GM19193 (cell line): Measurements from ENCODE around the gene ZNF732.

Source experiments
- POLR2A ChIP-seq: IDR thresholded peaks from 4 replicates; pipeline ENCODE4 v1.6.1; 2011; ENCODE audit not compliant: insufficient read depth, insufficient read length; ENCODE audit errors: extremely low read depth

ZNF732 gene

DNA sequence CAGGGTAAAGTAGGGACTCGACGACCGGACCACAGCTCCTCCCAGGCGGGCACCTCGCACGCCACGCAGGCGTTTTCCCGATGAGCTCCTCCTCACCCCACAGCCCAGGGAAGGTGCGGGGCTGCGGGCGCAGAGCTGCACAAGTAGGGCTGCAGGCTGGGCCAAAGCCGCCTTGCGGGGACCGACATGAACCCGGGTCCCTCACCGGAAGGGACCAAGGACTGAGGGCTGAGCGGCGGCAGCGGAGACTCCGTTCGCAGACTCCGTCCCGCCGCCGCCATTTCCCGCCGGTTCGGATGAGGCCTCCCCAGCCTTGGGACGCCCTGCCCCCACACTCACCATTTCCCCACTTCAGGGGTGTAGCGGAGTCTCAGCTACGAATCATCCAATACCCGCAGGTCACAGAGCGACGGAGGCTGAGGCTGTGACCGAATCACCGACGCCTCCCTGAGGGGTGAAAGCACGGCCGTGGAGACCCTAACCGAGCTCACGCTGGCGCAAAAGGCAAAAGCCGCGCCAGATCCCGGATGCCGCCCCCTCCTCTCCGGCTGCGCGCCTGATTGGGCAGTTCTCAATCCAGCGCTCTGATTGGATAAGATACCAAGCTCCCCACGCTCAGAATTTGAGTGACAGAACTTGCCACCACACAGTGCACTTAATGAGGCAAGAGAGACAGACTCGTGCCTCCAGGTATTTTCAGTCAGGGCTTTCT is at the start of gene ZNF732:
ZNF732 (minus strand) TSS at position 506 of the 712 bp plus-strand sequence; CDS start at position 342, 164 bp downstream.
- no peak for TF ChIP-seq POLR2A

DNA sequence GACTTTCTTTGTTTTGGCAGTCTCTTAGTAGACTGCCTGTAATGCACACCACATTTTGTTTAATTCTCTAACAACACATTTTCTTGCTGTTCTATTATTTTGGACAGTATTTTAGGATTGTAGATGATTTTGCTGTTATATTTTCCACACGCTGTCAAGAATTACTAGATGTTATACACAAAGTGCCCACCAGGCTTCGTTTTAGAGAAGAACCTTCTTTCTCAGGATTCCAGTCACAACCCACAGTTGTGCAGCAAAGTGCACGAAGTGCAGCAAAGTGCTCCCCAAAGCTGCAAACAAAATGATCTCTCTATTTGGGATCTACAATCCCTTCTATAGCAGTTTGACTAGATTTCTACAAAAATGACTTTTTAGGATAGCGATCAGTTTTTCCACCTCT is 34.7 kb upstream of the ZNF732 start:
- no peak for TF ChIP-seq POLR2A

DNA sequence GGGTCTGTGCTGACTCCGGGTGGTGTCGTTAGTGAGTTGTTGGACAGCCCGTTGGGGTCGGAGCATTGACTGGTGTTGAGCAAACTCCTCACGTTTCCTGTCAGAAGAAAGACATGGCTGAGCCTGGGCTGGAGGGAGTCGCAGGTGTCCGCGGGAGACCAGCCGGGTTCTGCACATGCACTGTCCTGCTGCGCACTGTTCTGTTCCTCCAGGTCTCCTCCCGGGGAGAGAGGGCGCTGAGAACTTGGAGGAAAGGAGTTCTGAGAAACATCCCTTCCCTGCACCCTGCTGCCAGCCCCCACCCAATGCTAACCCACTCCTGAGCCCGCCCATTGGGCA is 33.5 kb upstream of the ZNF732 start:
- no peak for TF ChIP-seq POLR2A

DNA sequence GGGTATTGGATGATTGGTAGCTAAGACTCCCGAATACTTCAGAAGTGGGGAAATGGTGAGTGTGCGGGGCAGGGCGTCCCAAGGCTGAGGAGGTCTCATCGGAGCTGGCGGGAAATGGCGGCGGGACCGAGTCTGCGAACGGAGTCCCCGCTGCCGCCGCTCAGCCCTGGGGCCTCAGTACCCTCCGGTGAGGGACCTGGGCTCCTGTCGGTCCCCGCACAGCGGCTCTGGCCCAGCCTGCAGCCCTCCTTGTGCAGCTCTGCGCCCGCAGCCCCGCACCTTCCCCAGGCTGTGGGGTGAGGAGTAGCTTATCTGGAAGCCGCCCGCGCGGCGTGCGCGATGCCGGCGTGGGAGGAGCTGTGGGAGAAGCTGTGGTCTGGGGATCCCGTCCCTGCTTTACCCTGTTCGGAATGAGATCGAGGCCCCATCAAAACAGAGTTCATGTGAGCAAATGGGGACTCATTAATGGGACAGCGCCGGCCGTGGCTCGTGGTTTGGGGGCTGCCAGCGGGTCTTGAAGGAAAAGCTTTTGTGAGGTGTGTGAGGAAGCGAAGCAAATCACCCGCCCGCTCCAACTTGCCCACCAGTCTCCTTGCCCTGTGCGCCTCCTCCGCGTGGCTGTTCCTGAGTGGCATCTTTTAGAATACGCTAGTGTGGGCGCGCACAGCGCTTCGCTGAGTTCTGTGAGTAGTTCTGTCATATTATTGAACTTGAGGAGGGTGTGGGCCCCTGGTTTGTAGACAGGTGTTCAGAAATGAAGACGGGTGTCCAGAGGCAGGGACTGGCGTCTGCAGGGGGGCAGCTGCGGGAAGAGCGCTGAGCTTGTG is 32.9 kb upstream of the ZNF732 start:
- no peak for TF ChIP-seq POLR2A

DNA sequence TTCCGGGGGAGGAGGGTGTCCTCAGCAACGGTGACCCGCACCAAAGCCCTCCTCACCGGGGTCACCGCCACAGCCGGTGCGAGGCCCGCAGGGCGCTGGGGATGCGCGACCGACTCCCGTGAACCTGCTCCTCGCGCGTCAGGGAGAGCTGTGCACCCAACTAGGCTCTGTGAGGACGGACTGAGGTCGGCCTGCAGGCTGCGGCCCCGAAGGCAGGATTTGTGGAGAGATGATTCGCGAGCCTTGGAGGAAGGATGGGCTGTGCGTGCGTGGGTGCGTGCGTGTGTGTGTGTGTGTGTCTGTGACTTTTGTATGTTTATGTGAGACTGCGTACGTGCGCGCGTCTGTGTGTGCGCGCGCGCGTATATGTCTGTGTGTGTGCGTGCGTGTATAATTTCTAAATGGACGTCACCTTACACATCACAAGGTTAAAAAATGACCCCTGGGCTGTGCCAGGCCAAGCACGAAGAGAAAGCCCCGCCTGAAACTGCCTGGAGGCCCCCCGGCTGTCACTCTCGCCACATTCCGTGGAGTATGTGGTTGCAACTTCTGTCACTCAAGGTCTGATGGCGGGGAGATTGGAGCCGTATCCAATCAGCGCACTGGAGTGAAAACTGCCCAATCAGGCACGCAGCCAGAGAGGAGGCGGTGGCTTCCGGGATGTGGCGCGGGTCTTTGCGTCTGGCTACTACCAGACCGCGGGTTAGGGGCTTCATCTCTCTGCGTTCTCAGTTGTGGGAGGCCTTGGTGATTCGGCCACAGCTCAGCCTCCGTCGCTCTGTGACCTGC is 32.1 kb upstream of the ZNF732 start, which contains the start of gene ZNF141:
ZNF141 (plus strand) TSS at position 672 of the 789 bp plus-strand sequence. CDS start 170 bp downstream, outside the sequence.
- TF ChIP-seq POLR2A, result peak; percentile 91

DNA sequence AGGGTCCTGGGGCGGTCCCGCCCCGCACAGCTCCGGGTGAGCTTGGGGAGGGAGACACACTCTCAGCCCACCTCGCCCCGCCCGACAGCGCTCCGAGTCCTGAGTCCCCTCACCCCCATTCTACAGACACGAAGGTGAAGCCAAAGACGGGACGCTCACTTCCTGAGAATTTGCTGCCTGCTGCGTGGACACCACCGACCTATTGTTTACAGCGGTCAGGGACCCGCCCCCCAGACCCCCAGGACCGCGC is 31.5 kb upstream of the ZNF732 start:
- TF ChIP-seq POLR2A, result no peak

DNA sequence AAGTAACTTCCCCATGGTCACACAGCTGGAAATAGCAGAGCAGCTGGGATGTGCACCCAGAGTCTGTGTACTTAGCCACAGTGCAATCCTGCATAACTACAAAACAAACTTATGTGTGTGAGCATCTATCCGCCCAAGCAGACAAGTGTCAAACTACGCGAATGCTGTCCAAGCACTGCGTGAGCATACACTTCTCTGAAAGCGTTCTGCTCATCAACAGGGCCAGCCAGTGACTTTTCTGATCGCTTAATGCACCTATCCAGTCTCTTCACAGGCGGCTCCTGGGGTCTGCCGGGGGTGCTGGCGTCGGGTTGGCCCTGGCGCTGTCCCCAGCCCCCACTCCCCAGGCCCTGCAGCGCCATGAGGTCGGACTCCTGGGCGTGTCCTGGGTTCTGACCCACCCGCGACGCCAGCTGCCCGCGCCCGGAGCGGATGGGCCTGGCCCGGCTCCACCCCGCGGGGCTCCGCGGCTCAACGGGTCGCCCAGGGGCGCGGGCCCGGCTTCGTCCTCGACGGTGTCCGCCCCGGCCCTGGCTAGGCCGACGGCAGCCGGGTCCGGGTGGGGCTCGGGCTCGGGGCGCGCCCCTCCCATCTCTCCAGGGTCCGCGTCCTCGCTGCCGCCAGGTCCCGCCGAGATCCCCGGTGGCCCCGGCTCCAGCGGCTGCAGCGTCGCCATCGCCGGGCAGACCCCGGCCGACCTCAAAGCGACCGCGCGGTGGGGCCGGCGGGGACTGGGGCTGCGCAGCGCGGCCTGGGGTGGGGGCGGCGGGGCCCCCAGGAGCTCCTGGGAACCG is 31.0 kb upstream of the ZNF732 start:
- no peak for TF ChIP-seq POLR2A

DNA sequence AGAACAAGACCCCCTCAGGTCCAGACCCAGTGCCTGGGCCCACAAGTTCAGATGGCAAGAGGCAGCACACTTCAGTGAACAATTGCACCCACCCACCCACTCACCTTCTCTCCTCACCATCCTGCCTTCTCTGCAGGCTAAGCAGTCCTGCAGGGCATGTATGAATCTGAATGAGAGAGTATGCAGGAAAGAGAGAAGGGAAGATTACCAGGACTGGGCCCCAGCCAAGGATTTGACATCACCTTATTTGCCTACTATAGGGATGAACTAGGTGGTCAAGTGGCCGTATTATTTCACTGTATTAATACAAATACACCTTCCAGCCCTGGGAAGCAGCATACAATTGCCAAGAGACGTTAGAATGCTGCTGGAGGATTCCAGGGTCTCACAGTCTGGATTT is 30.2 kb upstream of the ZNF732 start:
- TF ChIP-seq POLR2A, result no peak

DNA sequence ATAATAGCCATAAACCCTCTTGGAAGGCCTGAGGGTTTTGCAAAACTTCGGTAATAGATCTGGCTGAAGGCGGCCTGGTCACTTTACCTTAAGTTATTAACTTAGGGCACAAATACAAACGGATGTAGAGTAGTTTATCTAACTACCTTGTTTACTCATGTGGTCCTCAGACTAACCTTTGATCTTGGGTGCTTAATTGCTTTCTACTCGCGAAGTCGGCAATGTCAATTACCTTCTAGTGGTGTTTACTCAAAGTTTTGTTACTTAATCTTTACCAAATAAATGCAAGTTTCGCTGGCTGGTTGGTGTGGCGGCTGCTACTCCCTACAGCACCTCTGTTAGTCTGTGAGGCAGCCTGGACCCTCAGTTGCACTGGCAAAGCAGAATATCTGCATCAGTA is 23.5 kb upstream of the ZNF732 start:
- TF ChIP-seq POLR2A, result no peak

DNA sequence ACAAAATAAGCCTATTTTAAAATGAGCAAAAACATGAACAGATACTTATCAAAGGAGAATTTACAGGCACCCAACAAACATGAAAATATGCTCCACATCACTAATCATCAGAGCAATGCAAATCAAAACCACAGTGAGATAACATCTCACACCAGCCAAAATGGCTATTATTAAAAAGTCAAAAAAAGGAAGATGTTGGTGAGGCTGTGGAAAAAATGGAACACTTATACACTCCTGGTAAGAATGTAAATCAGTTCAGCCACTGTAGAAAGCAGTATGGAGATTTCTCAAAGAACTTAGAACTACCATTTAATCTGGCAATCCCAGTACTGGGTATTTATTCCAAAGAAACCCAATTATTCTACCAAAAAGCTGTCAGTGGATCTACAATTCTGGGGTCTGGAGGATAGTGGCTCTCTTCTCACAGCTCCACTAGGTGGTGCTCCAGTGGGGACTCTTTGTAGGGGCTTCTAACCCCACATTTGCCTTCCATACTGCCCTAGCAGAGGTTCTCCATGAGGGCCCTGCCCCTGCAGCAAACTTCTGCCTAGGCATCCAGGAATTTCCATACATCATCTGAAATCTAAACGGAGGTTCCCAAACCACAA is 9.1 kb upstream of the ZNF732 start:
- TF ChIP-seq POLR2A, result no peak

DNA sequence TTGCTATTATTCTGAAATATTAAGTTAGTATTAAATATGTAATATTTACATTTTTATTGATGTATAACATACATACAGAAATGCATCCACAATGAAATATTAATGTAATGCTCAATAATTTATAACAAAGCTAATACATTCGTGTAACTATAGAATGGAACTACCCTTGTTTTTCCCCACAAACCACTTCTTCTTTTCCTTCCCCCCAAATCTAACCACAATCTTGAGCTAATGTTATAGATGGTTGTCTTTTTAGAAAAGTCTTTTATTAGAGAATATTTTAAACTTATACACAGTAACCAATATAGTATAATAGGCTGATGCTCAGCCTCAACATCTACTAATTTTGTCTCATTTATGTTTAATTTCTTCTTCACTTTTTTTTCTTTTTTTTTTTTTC is 4.5 kb upstream of the ZNF732 start:
- no peak for TF ChIP-seq POLR2A

DNA sequence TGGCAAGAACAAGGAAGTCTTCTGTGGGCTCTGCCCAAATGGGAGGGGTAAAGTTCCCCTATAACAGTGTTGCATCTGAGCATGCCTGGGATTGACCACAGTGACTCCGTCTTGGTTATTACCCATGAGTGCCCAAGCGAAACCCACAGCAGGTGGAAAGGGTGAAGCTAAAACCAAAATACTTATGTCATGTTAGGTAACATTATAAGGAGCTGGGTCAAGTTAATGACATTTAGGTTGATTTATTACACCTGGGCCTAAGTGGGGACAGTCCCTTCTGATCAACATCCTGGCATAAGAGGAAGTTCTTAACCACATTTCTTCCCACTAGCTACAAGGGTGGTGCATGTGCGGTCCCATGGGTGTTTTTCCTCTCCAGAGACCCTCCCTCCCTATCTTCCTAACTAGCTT is 1.3 kb upstream of the ZNF732 start:
- no peak for TF ChIP-seq POLR2A

DNA sequence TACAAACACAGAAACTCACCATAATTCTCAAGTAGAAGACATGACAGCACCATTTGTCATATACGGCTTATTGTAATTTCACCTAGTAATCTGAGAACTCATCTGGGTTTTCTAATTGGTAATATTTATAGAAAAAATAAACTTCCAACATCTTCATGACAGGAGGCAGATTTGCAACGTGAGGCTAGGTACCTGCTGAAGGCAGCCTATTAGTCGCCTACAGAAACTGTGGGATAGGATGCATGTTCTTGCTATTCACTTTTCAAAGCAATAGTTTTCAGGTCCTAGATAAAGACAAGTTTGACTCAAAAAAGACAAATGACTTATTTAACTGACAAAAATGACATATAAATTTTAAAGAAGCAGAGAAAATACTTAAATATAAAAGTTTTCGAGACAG is 2.9 kb downstream of the ZNF732 start:
- no peak for TF ChIP-seq POLR2A

DNA sequence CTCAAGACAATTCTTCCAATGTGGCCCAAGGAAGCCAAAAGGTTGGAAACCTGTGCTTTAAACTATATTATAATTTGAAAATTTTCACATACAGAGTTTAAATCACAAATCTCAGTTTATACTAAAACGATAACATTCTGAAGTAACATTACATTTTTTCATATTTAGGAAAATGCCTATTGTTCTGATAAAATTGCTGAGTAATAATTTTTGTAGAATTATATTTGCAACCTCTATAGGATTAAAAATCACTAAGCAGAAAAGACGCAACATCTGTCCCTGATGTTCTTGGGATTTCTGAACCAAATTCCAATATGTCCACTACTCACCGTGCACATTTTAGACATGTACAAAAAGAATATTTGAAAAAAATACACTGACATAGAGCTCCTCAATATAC is 10.5 kb downstream of the ZNF732 start:
- TF ChIP-seq POLR2A, result no peak
